NCI-H146 treated with DMSO at 0.1 percent for 48 hours (cell line): ENCODE data around the gene NPTXR.

Source experiments
- DNase-seq: peaks from one replicate; lab custom pipeline; 2025; ENCODE audit not compliant: unreplicated experiment; lab: John Stamatoyannopoulos, UW

NPTXR gene

GRCh38 chr22:38774496-38775166, 69.2 kb downstream of the NPTXR start:
- DNase-seq = no peak

DNA sequence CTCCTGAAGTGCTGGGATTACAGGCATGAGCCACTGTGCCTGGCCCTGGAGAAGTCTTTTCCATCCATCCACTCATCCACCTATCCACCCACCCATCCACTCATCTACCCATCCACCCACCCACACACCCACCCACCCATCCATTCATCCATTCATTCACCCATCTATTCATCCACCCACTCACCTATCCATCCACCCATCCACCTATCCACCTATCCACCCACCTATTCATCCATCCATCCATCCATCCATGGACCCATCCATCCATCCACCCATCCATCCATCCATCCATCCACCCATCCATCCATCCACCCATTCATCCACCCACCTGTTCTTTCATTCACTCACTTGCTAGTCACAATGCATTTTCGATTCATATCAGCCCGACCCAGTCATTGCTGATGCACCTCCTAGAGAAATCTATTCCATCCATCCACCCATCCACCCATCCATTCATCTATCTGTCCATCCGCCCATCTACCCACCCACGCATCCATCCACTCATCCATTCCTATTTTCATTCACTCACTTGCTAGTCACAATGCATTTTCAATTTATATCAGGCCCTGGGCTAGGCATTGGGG, 70.4 kb downstream of the NPTXR start:
- DNase-seq = no peak

DNA sequence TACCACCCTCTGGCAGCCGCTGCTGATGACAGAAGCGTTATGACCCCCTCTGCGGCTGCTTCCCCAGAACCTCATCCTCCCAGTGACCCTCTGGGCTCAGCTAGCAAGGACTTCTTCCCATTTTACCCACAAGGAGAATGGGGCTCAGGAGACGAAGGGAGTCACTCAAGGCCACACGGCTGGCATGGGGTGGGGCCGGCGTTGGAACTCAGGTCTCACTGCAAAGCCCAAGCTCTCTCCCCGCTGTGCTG, 71.3 kb downstream of the NPTXR start:
- no peak for DNase-seq

DNA sequence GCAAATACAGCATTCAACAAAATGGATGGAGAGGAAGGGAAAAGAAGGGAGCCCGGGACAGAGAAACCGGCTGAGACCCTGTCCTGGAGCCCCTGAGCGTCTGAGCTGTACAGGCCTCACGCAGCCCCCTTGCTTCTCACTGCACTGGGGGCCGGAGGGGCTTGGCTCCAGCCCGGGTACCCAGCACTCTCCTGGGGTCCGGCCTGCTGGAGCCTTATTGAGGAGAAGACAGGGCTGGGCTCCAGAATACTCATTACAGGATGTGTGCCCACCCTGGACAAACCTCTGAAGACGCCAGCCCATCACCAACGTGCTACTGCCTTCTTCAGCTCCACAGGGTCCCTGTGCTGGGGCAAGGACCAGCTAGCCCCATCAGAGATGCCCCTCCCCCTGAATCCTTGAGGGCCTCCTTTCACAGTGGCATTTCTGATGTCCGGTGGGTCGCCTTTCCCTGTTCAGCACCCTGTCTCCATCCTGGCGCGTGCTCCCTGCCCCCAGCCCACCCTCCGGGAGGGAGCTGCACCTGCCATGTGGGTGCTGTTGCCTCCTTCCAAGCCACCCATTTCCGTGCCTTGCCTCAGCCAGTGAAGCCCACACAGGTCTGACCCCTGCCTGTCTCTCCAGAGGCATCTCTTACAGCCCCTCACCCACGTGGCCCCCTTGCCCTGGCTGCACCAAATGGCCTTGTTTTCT, 73.4 kb downstream of the NPTXR start:
- DNase-seq = no peak
